HepG2 (cell line): ENCODE measurements around the gene SERTAD1. TPM values are rescaled to one million over a fixed set of nuclear protein-coding genes. Genes with fewer than 3 reads are reported as not detected.

ENCODE experiments used
- ADNP ChIP-seq: sonication (generic); formaldehyde crosslinking; IDR thresholded peaks from 2 replicates; pipeline ENCODE4 v1.4.0; 2020; ENCODE audit warnings: missing genetic modification reagents
- ARNTL ChIP-seq: sonication (generic); formaldehyde crosslinking; IDR thresholded peaks from 2 replicates; pipeline ENCODE4 v1.4.0; 2020; ENCODE audit warnings: mild to moderate bottlenecking, missing genetic modification reagents
- CBX2 ChIP-seq, 2 experiments: fragments of 200-600 bp in 1 of 2; sonication (generic); formaldehyde crosslinking in 1 of 2; IDR thresholded peaks; 2 replicates each; pipeline versions ENCODE4 v1.7.0 to v1.8.1; 2018 to 2022; ENCODE audit warnings: low read depth in 2 of 2, low read length in 1 of 2, mild to moderate bottlenecking in 1 of 2, missing genetic modification reagents in 1 of 2
- CENPX ChIP-seq: sonication (generic); formaldehyde crosslinking; IDR thresholded peaks from 2 replicates; pipeline ENCODE4 v1.9.0; 2021; ENCODE audit warnings: mild to moderate bottlenecking, missing genetic modification reagents, moderate library complexity
- CTCF ChIP-seq: sonication (generic); formaldehyde crosslinking; IDR thresholded peaks from 2 replicates; pipeline ENCODE4 v1.5.0; 2020; ENCODE audit warnings: mild to moderate bottlenecking, missing genetic modification reagents, moderate library complexity
- FOXO4 ChIP-seq: sonication (generic); formaldehyde crosslinking; conservative IDR thresholded peaks from 2 replicates; pipeline ENCODE4 v1.8.1; 2023; ENCODE audit warnings: missing genetic modification reagents
- GATAD1 ChIP-seq: IDR thresholded peaks from 2 replicates; pipeline ENCODE4 v1.6.1; 2016; ENCODE audit warnings: missing genetic modification reagents, missing compliant biosample characterization
- HOXA5 ChIP-seq: sonication (generic); formaldehyde crosslinking; IDR thresholded peaks from 2 replicates; pipeline ENCODE4 v1.4.0; 2020; ENCODE audit warnings: missing genetic modification reagents
- KLF15 ChIP-seq: sonication (generic); formaldehyde crosslinking; IDR thresholded peaks from 2 replicates; pipeline ENCODE4 v1.8.1; 2023; ENCODE audit warnings: borderline replicate concordance, mild to moderate bottlenecking, inconsistent platforms, missing genetic modification reagents, mixed read lengths
- MLXIP ChIP-seq: sonication (generic); formaldehyde crosslinking; IDR thresholded peaks from 2 replicates; pipeline ENCODE4 v1.9.0; 2021; ENCODE audit warnings: missing genetic modification reagents, borderline replicate concordance
- PLSCR1 ChIP-seq: sonication (generic); formaldehyde crosslinking; IDR thresholded peaks from 2 replicates; pipeline ENCODE4 v1.5.0; 2020; ENCODE audit warnings: missing genetic modification reagents, mild to moderate bottlenecking, borderline replicate concordance
- RFX3 ChIP-seq: IDR thresholded peaks from 2 replicates; pipeline ENCODE4 v1.6.1; 2016; ENCODE audit warnings: missing biosample characterization, missing genetic modification reagents
- TEAD3 ChIP-seq: optimal IDR thresholded peaks from 2 replicates; pipeline ENCODE3; 2016; ENCODE audit warnings: borderline replicate concordance
- ZNF205 ChIP-seq: IDR thresholded peaks from 2 replicates; pipeline ENCODE4 v1.6.1; 2018; ENCODE audit warnings: missing biosample characterization, missing genetic modification reagents
- ZNF24 ChIP-seq: fragments of 450-650 bp; IDR thresholded peaks from 2 replicates; pipeline ENCODE4 v1.6.1; 2017; ENCODE audit warnings: antibody characterized with exemption, mild to moderate bottlenecking
- ZNF280B ChIP-seq: sonication (generic); formaldehyde crosslinking; IDR thresholded peaks from 2 replicates; pipeline ENCODE4 v1.5.0; 2020; ENCODE audit warnings: missing genetic modification reagents, mild to moderate bottlenecking, borderline replicate concordance
- ZNF350 ChIP-seq: sonication (generic); formaldehyde crosslinking; IDR thresholded peaks from 2 replicates; pipeline ENCODE4 v1.4.0; 2020; ENCODE audit warnings: mild to moderate bottlenecking, low read depth, missing genetic modification reagents, borderline replicate concordance
- ZNF367 ChIP-seq: sonication (generic); formaldehyde crosslinking; IDR thresholded peaks from 2 replicates; pipeline ENCODE4 v1.4.0; 2020; ENCODE audit warnings: missing genetic modification reagents, borderline replicate concordance
- ZNF383 ChIP-seq: sonication (generic); formaldehyde crosslinking; IDR thresholded peaks from 2 replicates; pipeline ENCODE4 v1.4.0; 2020; ENCODE audit warnings: missing genetic modification reagents, mild to moderate bottlenecking, borderline replicate concordance
- ZSCAN21 ChIP-seq: sonication (generic); formaldehyde crosslinking; IDR thresholded peaks from 2 replicates; pipeline ENCODE4 v1.8.0; 2022; ENCODE audit warnings: mild to moderate bottlenecking, missing genetic modification reagents, moderate library complexity, borderline replicate concordance
- ZSCAN25 ChIP-seq: sonication (generic); formaldehyde crosslinking; IDR thresholded peaks from 2 replicates; pipeline ENCODE4 v1.8.0; 2022; ENCODE audit warnings: mild to moderate bottlenecking, missing genetic modification reagents
- polyA plus RNA-seq, 8 experiments: library from polyadenylated mRNA; depleted of rRNA in 3 of 8; stranded (reverse) in 7 of 8; unstranded in 1 of 8; fragments of >200 nt; fragmentation: Illumina TruSeq in 4 of 8; extraction: Trizol in 4 of 8; gene quantifications; 2 replicates each; pipeline versions ENCODE4 v1.2.1 to v1.2.3, GENCODE V29; 2011 to 2016; ENCODE audit warnings: low read depth in 4 of 8, missing spikeins in 1 of 8, mixed read lengths in 1 of 8; ENCODE audit not compliant: insufficient read depth in 1 of 8
- total RNA-seq, 5 experiments: library from RNA; depleted of rRNA; stranded (reverse); fragments of >200 nt; fragmentation: Illumina TruSeq; extraction: Trizol; gene quantifications; 2 replicates each; pipeline ENCODE4 v1.2.3, GENCODE V29; 2016; ENCODE audit warnings: low read depth in 1 of 5

Gene SERTAD1
- total and polyA plus RNA-seq, 2 of the 13 experiments (the other 11 are each of a cell fraction or from before 2014, with no cell fraction given), result 4.3 to 4.5 TPM

GRCh38 chr19:40433391-40434216, 7.8 kb upstream of the SERTAD1 start (continued):
- no peak for TF ChIP-seq ZNF383 (CRISPR knock-in tag)
- TF ChIP-seq ZNF205, result no peak
- TF ChIP-seq ZNF350 (CRISPR knock-in tag), result no peak
- TF ChIP-seq ZNF24, result no peak
- TF ChIP-seq CTCF (CRISPR knock-in tag), result no peak
- TF ChIP-seq FOXO4, result no peak
- TF ChIP-seq ADNP (CRISPR knock-in tag), result no peak; the same call in 1 of the 2 replicates
- no peak for TF ChIP-seq CBX2 (IDR thresholded peaks at IDR 0.05; ENCODE audit: low read depth, low read length)
- no peak for TF ChIP-seq CBX2 (CRISPR knock-in tag; IDR thresholded peaks at IDR 0.05; ENCODE audit: low read depth)
- TF ChIP-seq ZSCAN21 (CRISPR knock-in tag), result no peak; the same call in 1 of the 2 replicates
- TF ChIP-seq RFX3 (CRISPR knock-in tag), result no peak
- no peak for TF ChIP-seq MLXIP
- no peak for TF ChIP-seq ZNF280B (CRISPR knock-in tag)
- TF ChIP-seq GATAD1 (CRISPR knock-in tag), result no peak
- TF ChIP-seq HOXA5 (CRISPR knock-in tag), result no peak
- TF ChIP-seq ZSCAN25, result no peak
- TF ChIP-seq KLF15 (CRISPR knock-in tag), result no peak
- TF ChIP-seq TEAD3, result peak; percentile 85
- no peak for TF ChIP-seq ARNTL (CRISPR knock-in tag)
- peak; percentile 4; the same call in 1 of the 2 replicates for TF ChIP-seq ZNF367
- no peak for TF ChIP-seq CENPX (CRISPR knock-in tag)
- TF ChIP-seq PLSCR1 (CRISPR knock-in tag), result no peak
